H1 (cell line): Measurements from ENCODE around the gene PRKAA2. TPM values are rescaled to one million over a fixed set of nuclear protein-coding genes. Genes with fewer than 3 reads are reported as not detected.

ENCODE experiments used
- SIN3A ChIP-seq, 2 experiments: IDR thresholded peaks in 1 of 2; conservative IDR thresholded peaks in 1 of 2; 2 replicates each; pipeline ENCODE4 v1.6.1; 2011 to 2012; ENCODE audit warnings: low read length in 2 of 2, improper control_type of control experiment in 1 of 2, low read depth in 1 of 2, mild to moderate bottlenecking in 1 of 2
- polyA plus RNA-seq, 7 experiments: library from polyadenylated mRNA; depleted of rRNA in 3 of 7; stranded (reverse) in 5 of 7; unstranded in 2 of 7; fragments of >200 nt in 5 of 7; fragments of 200-250 nt in 2 of 7; gene quantifications; 1 replicate in 5 of 7; 2 replicates in 1 of 7; 4 replicates in 1 of 7; pipeline versions ENCODE4 v1.2.1 to v1.2.3, GENCODE V29; 2011 to 2013; ENCODE audit warnings: missing spikeins in 2 of 7, mixed read lengths in 2 of 7
- total RNA-seq: library from RNA; stranded (reverse); fragmentation: NEBNext Ultra II Directional; extraction: Animal tissue kit (Norgen Biotek cat#: 25700); gene quantifications from 2 replicates; pipeline ENCODE4 v1.2.1, GENCODE V29; 2021

Gene PRKAA2
- total and polyA plus RNA-seq, 2 of the 8 experiments (the other 6 are each of a cell fraction or from before 2014, with no cell fraction given): 2.6 to 6.4 TPM

- TF ChIP-seq SIN3A (conservative IDR thresholded peaks at IDR 0.05 in 1 of 2, IDR thresholded peaks at IDR 0.05 in 1 of 2; ENCODE audit: low read depth in 1 of 2, low read length in 2 of 2): no peak
Measured at GRCh38 chr1:56648546-56648945, 3.4 kb downstream of the PRKAA2 start (continued).
